ENCODE measurements around the gene ARSG. TPM values are rescaled to one million over a fixed set of nuclear protein-coding genes. Genes with fewer than 3 reads are reported as not detected.

The ARSG gene
- total RNA-seq, 1 experiment from 2014 or later = 7.9 TPM

GRCh38 chr17:68291836-68292688, 767 bp downstream of the ARSG start (continued):
- TF ChIP-seq MLX (CRISPR knock-in tag; IDR thresholded peaks at IDR 0.05) = no peak
- no peak for TF ChIP-seq CREM (CRISPR knock-in tag; IDR thresholded peaks at IDR 0.05)
- TF ChIP-seq RORB (CRISPR knock-in tag; IDR thresholded peaks at IDR 0.05) = no peak
- no peak for TF ChIP-seq USF2 (CRISPR knock-in tag; IDR thresholded peaks at IDR 0.05)
- TF ChIP-seq FOXK1 (CRISPR knock-in tag; IDR thresholded peaks at IDR 0.05) = peak; percentile 45; the same call in 1 of the 2 replicates
- TF ChIP-seq GTF2I (CRISPR knock-in tag; conservative IDR thresholded peaks at IDR 0.05) = no peak
- TF ChIP-seq ELF4 (CRISPR knock-in tag; IDR thresholded peaks at IDR 0.05; ENCODE audit: low read depth) = no peak
- TF ChIP-seq ZNF671 (CRISPR knock-in tag; IDR thresholded peaks at IDR 0.05) = no peak
- no peak for TF ChIP-seq USF1 (CRISPR knock-in tag; IDR thresholded peaks at IDR 0.05)
- TF ChIP-seq JUN (CRISPR knock-in tag; IDR thresholded peaks at IDR 0.05) = 0 out of 2 replicates have a peak, but pooled peaks have one; percentile 65
- TF ChIP-seq FOXP4 (CRISPR knock-in tag; IDR thresholded peaks at IDR 0.05) = no peak
- TF ChIP-seq ZNF219 (CRISPR knock-in tag; IDR thresholded peaks at IDR 0.05; ENCODE audit: borderline replicate concordance) = no peak
- TF ChIP-seq ZNF281 (CRISPR knock-in tag; IDR thresholded peaks at IDR 0.05) = no peak
- TF ChIP-seq TEAD1 (CRISPR knock-in tag; IDR thresholded peaks at IDR 0.05) = peak; percentile 78; the same call in 1 of the 2 replicates
- no peak for TF ChIP-seq ESRRA (CRISPR knock-in tag; IDR thresholded peaks at IDR 0.05; ENCODE audit: borderline replicate concordance)
- TF ChIP-seq GABPB1 (CRISPR knock-in tag; IDR thresholded peaks at IDR 0.05) = peak; percentile 70; the same call in 1 of the 2 replicates
- no peak for TF ChIP-seq CREB1 (CRISPR knock-in tag; IDR thresholded peaks at IDR 0.05)
- TF ChIP-seq ERG (CRISPR knock-in tag; IDR thresholded peaks at IDR 0.05) = no peak
- no peak for TF ChIP-seq JAZF1 (CRISPR knock-in tag; IDR thresholded peaks at IDR 0.05)
- peak; percentile 81; the same call in 1 of the 2 replicates for TF ChIP-seq ZNF138 (CRISPR knock-in tag; conservative IDR thresholded peaks at IDR 0.05)
- no peak for TF ChIP-seq ATF3 (CRISPR knock-in tag; conservative IDR thresholded peaks at IDR 0.05)
- no peak for TF ChIP-seq NR3C1 (CRISPR knock-in tag; conservative IDR thresholded peaks at IDR 0.05; ENCODE audit: low read depth)
- TF ChIP-seq E2F4 (CRISPR knock-in tag; IDR thresholded peaks at IDR 0.05; ENCODE audit: borderline replicate concordance, low read depth) = no peak; the same call in 1 of the 2 replicates
- TF ChIP-seq TCF7 (CRISPR knock-in tag; IDR thresholded peaks at IDR 0.05; ENCODE audit: low read depth) = peak; percentile 71; the same call in 1 of the 2 replicates
- no peak for TF ChIP-seq ZMAT4 (CRISPR knock-in tag; IDR thresholded peaks at IDR 0.05)
- 0 out of 2 replicates have a peak, but pooled peaks have one; percentile 5 for TF ChIP-seq E2F5 (CRISPR knock-in tag; IDR thresholded peaks at IDR 0.05)
